ENCODE measurements around the gene MDP1.
"Not testable (repeated sequence)": the region's sequence is repeated elsewhere in the genome, so short reads cannot be mapped to it uniquely, and the experiment has no call there.

The MDP1 gene

GRCh38 chr14:24219080-24219479 lies 3.2 kb upstream of the MDP1 start:
- H3K27me3 ChIP-seq (replicated peaks in 2 of 5; ENCODE audit: control insufficient read depth in 4 of 5, insufficient read depth in 5 of 5, low read length in 4 of 5) = no peaks in the 10 kb centered on the region
- CTCF ChIA-PET = interaction anchor here (0.9 to 2.3 kb wide), 5 partner anchors 9 to 80 kb away, joined by 3 to 4 read pairs (median 4); partner anchors contain the start of gene TINF2
- H3K9me3 ChIP-seq (ENCODE audit: control extremely low read depth in 1 of 5, control insufficient read depth in 4 of 5, insufficient read depth in 2 of 5, low read depth in 1 of 5, low read length in 4 of 5) = no peaks in the 10 kb centered on the region
- no peak overlapping the region for H3K27ac ChIP-seq (ENCODE audit: insufficient read depth in 1 of 2, low read depth in 1 of 2, low read length in 2 of 2, poor library complexity in 1 of 2, severe bottlenecking in 2 of 2)
- peaks cover 0 to 17% (median 9%) of the 10 kb centered on the region in 4 experiments for H3K36me3 ChIP-seq (ENCODE audit: control insufficient read depth in 4 of 4, insufficient read depth in 4 of 4, low read length in 3 of 4)
- H3K4me1 ChIP-seq (ENCODE audit: control extremely low read depth in 1 of 4, control insufficient read depth in 4 of 4, insufficient read depth in 4 of 4, low read length in 3 of 4) = peaks cover 1 to 23% (median 14%) of the 10 kb centered on the region in 4 experiments
- POLR2A ChIA-PET = no interaction called here
- 100% methylated on average over 1 of the region's 4 CpGs for WGBS (ENCODE audit: insufficient coverage)
- no peak overlapping the region for H3K4me3 ChIP-seq (ENCODE audit: control insufficient read depth in 1 of 7, extremely low read depth in 1 of 7, insufficient read depth in 4 of 7, low read depth in 2 of 7, low read length in 6 of 7)
- DNase-seq = no peak

GRCh38 chr14:24216876-24217275 lies 1.0 kb upstream of the MDP1 start:
- WGBS (ENCODE audit: insufficient coverage) = no CpG with 5 or more reads among the region's 1 CpG
- CTCF ChIA-PET = interaction anchor here (0.9 to 3.4 kb wide), 7 partner anchors 16 to 91 kb away, joined by 3 to 31 read pairs (median 7); partner anchors contain the start of genes CIDEB, GMPR2, NEDD8 and TINF2
- H3K36me3 ChIP-seq (ENCODE audit: control insufficient read depth in 4 of 4, insufficient read depth in 4 of 4, low read length in 3 of 4) = peaks cover 0 to 17% (median 9%) of the 10 kb centered on the region in 4 experiments

GRCh38 chr14:24216345-24216699 lies 456 bp upstream of the MDP1 start:
- Histone ChIP-seq H3K36me3 (ENCODE audit: control insufficient read depth in 4 of 4, insufficient read depth in 4 of 4, low read length in 3 of 4) (peaks cover 0 to 20% (median 10%) of the 10 kb centered on the region in 4 experiments), H3K9me3 (ENCODE audit: control extremely low read depth in 1 of 5, control insufficient read depth in 4 of 5, insufficient read depth in 2 of 5, low read depth in 1 of 5, low read length in 4 of 5) (no peaks in the 10 kb centered on the region), H3K27me3 (replicated peaks in 2 of 5; ENCODE audit: control insufficient read depth in 4 of 5, insufficient read depth in 5 of 5, low read length in 4 of 5) (no peaks in the 10 kb centered on the region), H3K4me1 (ENCODE audit: control extremely low read depth in 1 of 4, control insufficient read depth in 4 of 4, insufficient read depth in 4 of 4, low read length in 3 of 4) (peaks cover 7 to 33% (median 26%) of the 10 kb centered on the region in 4 experiments), H3K4me3 (ENCODE audit: control insufficient read depth in 1 of 7, extremely low read depth in 1 of 7, insufficient read depth in 4 of 7, low read depth in 2 of 7, low read length in 6 of 7) (peak overlapping the region in 3 of 7 experiments; percentile 99), H3K27ac (ENCODE audit: insufficient read depth in 1 of 2, low read depth in 1 of 2, low read length in 2 of 2, poor library complexity in 1 of 2, severe bottlenecking in 2 of 2) (no peak overlapping the region)
- ChIA-PET CTCF (interaction anchor here (0.8 to 3.4 kb wide), 18 partner anchors 9 to 149 kb away, joined by 3 to 31 read pairs (median 5); partner anchors contain the start of genes CIDEB, GMPR2, NEDD8 and RABGGTA), POLR2A (interaction anchor here (0.8 kb wide), 1 partner anchor 26 kb away, joined by 3 read pairs; the partner anchor contains the start of gene TINF2)
- WGBS (ENCODE audit: insufficient coverage) = no CpG with 5 or more reads among the region's 2 CpGs
- DNase-seq = no peak

More at GRCh38 chr14:24216876-24217275, 1.0 kb upstream of the MDP1 start:
- H3K9me3 ChIP-seq (ENCODE audit: control extremely low read depth in 1 of 5, control insufficient read depth in 4 of 5, insufficient read depth in 2 of 5, low read depth in 1 of 5, low read length in 4 of 5); POLR2A ChIA-PET; H3K27ac ChIP-seq (ENCODE audit: insufficient read depth in 1 of 2, low read depth in 1 of 2, low read length in 2 of 2, poor library complexity in 1 of 2, severe bottlenecking in 2 of 2); H3K4me3 ChIP-seq (ENCODE audit: control insufficient read depth in 1 of 7, extremely low read depth in 1 of 7, insufficient read depth in 4 of 7, low read depth in 2 of 7, low read length in 6 of 7); DNase-seq; H3K27me3 ChIP-seq (replicated peaks in 2 of 5; ENCODE audit: control insufficient read depth in 4 of 5, insufficient read depth in 5 of 5, low read length in 4 of 5): not testable (repeated sequence)
- peaks cover 7 to 33% (median 26%) of the 10 kb centered on the region in 4 experiments for H3K4me1 ChIP-seq (ENCODE audit: control extremely low read depth in 1 of 4, control insufficient read depth in 4 of 4, insufficient read depth in 4 of 4, low read length in 3 of 4)

GRCh38 chr14:24213866-24214662 lies 1.8 kb downstream of the MDP1 start:
- peaks cover 3 to 41% (median 28%) of the 10 kb centered on the region in 4 experiments for H3K36me3 ChIP-seq (ENCODE audit: control insufficient read depth in 4 of 4, insufficient read depth in 4 of 4, low read length in 3 of 4)
- H3K4me3 ChIP-seq (ENCODE audit: control insufficient read depth in 1 of 7, extremely low read depth in 1 of 7, insufficient read depth in 4 of 7, low read depth in 2 of 7, low read length in 6 of 7) = peak overlapping the region in 5 of 7 experiments; percentile 80 to 91 (median 88)
- no peak for DNase-seq
- H3K9me3 ChIP-seq (ENCODE audit: control extremely low read depth in 1 of 5, control insufficient read depth in 4 of 5, insufficient read depth in 2 of 5, low read depth in 1 of 5, low read length in 4 of 5) = no peaks in the 10 kb centered on the region
- ChIA-PET POLR2A (interaction anchor here (0.9 to 2.9 kb wide), 5 partner anchors 17 to 44 kb away, joined by 3 to 25 read pairs (median 4); partner anchors contain the start of genes IPO4, TINF2 and TM9SF1), CTCF (interaction anchor here (0.8 to 3.4 kb wide), 12 partner anchors 10 to 121 kb away, joined by 3 to 31 read pairs (median 4); partner anchors contain the start of genes ADCY4, CIDEB, IPO4 and IRF9)
- peak overlapping the region; percentile 93 to 95 for H3K27ac ChIP-seq (ENCODE audit: insufficient read depth in 1 of 2, low read depth in 1 of 2, low read length in 2 of 2, poor library complexity in 1 of 2, severe bottlenecking in 2 of 2)
- H3K27me3 ChIP-seq (replicated peaks in 2 of 5; ENCODE audit: control insufficient read depth in 4 of 5, insufficient read depth in 5 of 5, low read length in 4 of 5) = no peaks in the 10 kb centered on the region
- peaks cover 7 to 33% (median 26%) of the 10 kb centered on the region in 4 experiments for H3K4me1 ChIP-seq (ENCODE audit: control extremely low read depth in 1 of 4, control insufficient read depth in 4 of 4, insufficient read depth in 4 of 4, low read length in 3 of 4)
- WGBS (ENCODE audit: insufficient coverage) = 90% methylated on average over 6 of the region's 7 CpGs

GRCh38 chr14:24212924-24213865 lies 2.7 kb downstream of the MDP1 start, which contains the start of gene CHMP4A:
CHMP4A (minus strand) TSS chr14:24213488; CDS start chr14:24213439, 49 bp downstream.
- Histone ChIP-seq H3K4me1 (ENCODE audit: control extremely low read depth in 1 of 4, control insufficient read depth in 4 of 4, insufficient read depth in 4 of 4, low read length in 3 of 4) (peaks cover 7 to 33% (median 26%) of the 10 kb centered on the region in 4 experiments), H3K36me3 (ENCODE audit: control insufficient read depth in 4 of 4, insufficient read depth in 4 of 4, low read length in 3 of 4) (peaks cover 3 to 42% (median 29%) of the 10 kb centered on the region in 4 experiments), H3K27ac (ENCODE audit: insufficient read depth in 1 of 2, low read depth in 1 of 2, low read length in 2 of 2, poor library complexity in 1 of 2, severe bottlenecking in 2 of 2) (peak within 1 kb of the TSS; percentile 93 to 95), H3K4me3 (ENCODE audit: control insufficient read depth in 1 of 7, extremely low read depth in 1 of 7, insufficient read depth in 4 of 7, low read depth in 2 of 7, low read length in 6 of 7) (peak within 1 kb of the TSS; percentile 74 to 91 (median 84)), H3K9me3 (ENCODE audit: control extremely low read depth in 1 of 5, control insufficient read depth in 4 of 5, insufficient read depth in 2 of 5, low read depth in 1 of 5, low read length in 4 of 5) (no peaks in the 10 kb centered on the region), H3K27me3 (replicated peaks in 2 of 5; ENCODE audit: control insufficient read depth in 4 of 5, insufficient read depth in 5 of 5, low read length in 4 of 5) (no peaks in the 10 kb centered on the region)
- peak; percentile 98 to 99 (median 99) for DNase-seq
- ChIA-PET CTCF (interaction anchor here (0.6 to 2.8 kb wide), 15 partner anchors 9 to 120 kb away, joined by 3 to 21 read pairs (median 4); partner anchors contain the start of genes IPO4, IRF9, TINF2 and TM9SF1), POLR2A (interaction anchor here (0.9 to 2.9 kb wide), 4 partner anchors 18 to 43 kb away, joined by 3 to 25 read pairs (median 4); partner anchors contain the start of genes TINF2 and TM9SF1)
- under 1% methylated on average over 47 of the region's 53 CpGs for WGBS (ENCODE audit: insufficient coverage)

GRCh38 chr14:24211311-24211710 lies 4.6 kb downstream of the MDP1 start:
- Histone ChIP-seq H3K4me1 (ENCODE audit: control extremely low read depth in 1 of 4, control insufficient read depth in 4 of 4, insufficient read depth in 4 of 4, low read length in 3 of 4) (peaks cover 7 to 31% (median 24%) of the 10 kb centered on the region in 4 experiments), H3K4me3 (ENCODE audit: control insufficient read depth in 1 of 7, extremely low read depth in 1 of 7, insufficient read depth in 4 of 7, low read depth in 2 of 7, low read length in 6 of 7) (no peak overlapping the region), H3K27me3 (replicated peaks in 2 of 5; ENCODE audit: control insufficient read depth in 4 of 5, insufficient read depth in 5 of 5, low read length in 4 of 5) (no peaks in the 10 kb centered on the region), H3K9me3 (ENCODE audit: control extremely low read depth in 1 of 5, control insufficient read depth in 4 of 5, insufficient read depth in 2 of 5, low read depth in 1 of 5, low read length in 4 of 5) (no peaks in the 10 kb centered on the region), H3K27ac (ENCODE audit: insufficient read depth in 1 of 2, low read depth in 1 of 2, low read length in 2 of 2, poor library complexity in 1 of 2, severe bottlenecking in 2 of 2) (no peak overlapping the region), H3K36me3 (ENCODE audit: control insufficient read depth in 4 of 4, insufficient read depth in 4 of 4, low read length in 3 of 4) (peaks cover 9 to 50% (median 38%) of the 10 kb centered on the region in 4 experiments)
- POLR2A ChIA-PET = no interaction called here
- WGBS (ENCODE audit: insufficient coverage) = 98% methylated on average over 6 of the region's 6 CpGs
- no peak for DNase-seq
- CTCF ChIA-PET = interaction anchor here (0.8 to 1.7 kb wide), 4 partner anchors 15 to 31 kb away, joined by 3 to 4 read pairs (median 4); partner anchors contain the start of genes IPO4, TINF2 and TM9SF1
